Dedifferentiated amniotic fluid mesenchymal stem cell (primary cell): ENCODE data around the gene ARHGEF28.

ENCODE experiments used
- DNase-seq: peaks from one replicate; pipeline ENCODE4 v3.0.0-alpha.2; 2016; ENCODE audit errors: extremely low spot score

Gene ARHGEF28

DNA sequence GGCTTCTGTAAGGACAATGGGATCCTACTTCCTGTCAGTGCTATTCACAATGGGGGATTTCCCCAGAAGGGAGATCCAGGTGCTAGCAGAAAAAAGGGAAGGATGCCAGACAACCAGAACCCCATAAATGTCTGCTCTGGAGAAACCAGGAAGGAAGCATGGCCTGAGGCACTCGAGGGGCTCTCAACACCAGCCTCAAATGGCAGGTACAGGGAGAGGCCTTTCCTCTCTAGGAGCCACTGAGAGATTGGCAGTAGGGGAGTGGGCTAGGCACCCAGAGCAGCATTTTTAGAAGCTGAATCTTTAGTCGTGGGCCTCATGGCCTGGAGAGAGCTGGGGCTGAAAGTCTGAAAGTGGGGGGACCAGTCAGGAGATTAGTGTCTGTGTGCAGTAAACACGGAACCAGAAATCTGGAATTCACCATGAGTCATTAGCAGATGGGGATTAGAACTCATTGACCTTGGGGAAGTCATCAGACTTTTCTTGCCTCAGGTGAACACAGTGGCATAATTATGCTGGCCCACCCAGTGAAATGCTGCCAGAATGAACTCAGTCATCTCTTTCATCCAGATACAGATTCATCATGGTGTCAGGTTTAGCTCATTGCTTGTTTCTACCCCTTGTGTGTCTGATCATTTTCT lies 28.3 kb downstream of the ARHGEF28 start:
- DNase-seq: no peak

DNA sequence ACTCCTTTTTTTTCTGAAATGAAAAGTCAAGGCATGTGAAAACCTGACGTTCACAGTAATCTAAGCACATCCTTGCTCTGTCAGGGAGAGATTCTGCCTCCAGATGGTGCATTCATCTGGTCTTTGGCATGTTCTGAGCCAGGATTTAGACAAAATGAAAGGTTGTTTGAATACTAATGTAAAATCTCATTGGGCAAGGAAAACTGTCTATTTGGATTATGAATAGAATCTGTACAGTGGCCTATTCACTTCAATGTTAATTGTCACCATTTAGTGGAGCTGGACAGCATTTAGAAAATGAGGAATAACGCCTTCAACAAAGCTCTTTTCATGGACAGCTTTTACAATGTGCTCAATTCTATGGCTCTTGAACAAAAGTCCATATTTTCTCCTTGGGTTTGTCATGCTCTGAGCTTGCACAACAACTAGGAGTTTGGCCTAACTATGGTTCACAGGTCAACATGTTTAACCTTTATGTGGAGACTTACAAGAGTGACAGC lies 28.9 kb downstream of the ARHGEF28 start:
- DNase-seq: no peak

- DNase-seq: no peak
Measured at GRCh38 chr5:73655521-73656160, 29.6 kb downstream of the ARHGEF28 start.

DNA sequence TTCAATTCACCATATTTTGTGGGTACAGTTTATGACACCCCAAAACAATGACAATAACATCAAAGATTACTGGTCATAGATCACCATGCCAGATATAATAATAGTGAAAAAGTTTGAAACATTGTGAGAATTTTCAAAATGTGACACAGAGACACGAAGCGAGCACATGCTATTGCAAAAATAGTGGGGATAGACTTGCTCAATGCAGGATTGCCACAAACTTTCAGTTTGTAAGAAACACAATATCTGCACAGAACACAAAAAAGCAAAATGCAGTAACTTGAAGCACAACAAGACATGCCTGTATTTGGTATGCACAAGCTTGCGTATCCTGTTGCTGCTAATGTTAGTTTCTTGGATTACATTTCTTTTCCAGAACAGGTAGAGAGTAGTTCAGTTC lies 35.8 kb downstream of the ARHGEF28 start:
- no peak for DNase-seq

GRCh38 chr5:73663161-73663859 lies 37.3 kb downstream of the ARHGEF28 start:
- DNase-seq: no peak

DNA sequence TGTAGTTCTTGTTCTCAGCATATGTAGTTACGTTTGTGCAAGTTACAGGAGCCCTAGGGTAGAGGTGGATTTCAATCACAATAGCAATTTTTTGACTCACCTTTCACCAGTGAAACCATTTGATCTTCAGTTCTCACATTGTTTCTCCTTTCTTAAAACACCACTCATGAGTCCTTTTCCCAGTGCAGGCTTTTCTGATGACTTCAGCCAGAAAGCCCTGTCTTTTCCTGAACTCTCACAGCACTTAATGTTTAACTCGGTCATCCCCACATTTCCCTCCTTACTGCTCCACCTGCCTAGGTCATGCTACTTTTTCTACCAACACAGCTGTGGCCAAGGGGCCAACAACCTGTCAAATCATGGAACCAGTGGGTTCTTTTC lies 37.9 kb downstream of the ARHGEF28 start:
- no peak for DNase-seq

- no peak for DNase-seq
Measured at GRCh38 chr5:73664796-73665195, 38.8 kb downstream of the ARHGEF28 start.

DNA sequence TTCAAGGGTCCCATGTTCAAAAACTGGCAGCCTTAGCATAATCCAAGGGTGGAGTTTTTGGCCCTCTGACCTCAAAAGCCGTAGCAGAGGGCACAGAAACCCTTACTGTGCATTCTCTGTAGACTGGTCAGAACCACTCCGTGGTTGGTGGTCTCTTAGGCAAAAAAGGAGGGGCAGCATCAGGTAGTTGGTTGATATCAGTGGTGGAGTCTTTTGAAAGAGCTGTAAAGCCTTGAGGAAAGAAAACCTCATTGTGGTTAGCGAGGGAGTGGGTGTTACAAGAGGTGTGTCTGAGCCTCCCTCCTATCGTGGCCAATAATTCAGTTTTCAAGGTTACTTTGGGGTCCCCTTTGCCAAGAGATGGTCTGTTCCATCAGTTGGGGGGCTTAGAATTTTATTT lies 40.9 kb downstream of the ARHGEF28 start:
- no peak for DNase-seq

DNA sequence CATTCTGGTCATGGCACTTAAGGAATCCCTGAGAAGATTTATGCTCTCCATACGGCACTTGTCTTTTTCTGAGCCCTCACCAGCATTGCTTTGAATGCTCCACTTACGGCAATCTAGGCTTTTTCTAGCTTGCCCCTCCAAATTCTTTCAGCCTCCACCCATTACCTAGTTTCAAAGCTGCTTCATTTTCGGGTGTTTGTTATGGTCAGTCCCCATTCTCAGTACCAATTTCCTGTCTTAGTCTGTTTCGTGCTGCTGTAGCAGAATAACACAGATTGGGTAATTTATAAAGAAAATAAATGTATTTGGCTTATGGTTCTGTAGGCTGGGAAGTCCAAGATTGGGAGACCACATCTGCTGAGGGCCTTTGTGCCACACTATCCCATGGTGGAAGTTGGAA lies 42.0 kb downstream of the ARHGEF28 start:
- no peak for DNase-seq

- DNase-seq: no peak
Measured at GRCh38 chr5:73668486-73669111, 42.6 kb downstream of the ARHGEF28 start.

DNA sequence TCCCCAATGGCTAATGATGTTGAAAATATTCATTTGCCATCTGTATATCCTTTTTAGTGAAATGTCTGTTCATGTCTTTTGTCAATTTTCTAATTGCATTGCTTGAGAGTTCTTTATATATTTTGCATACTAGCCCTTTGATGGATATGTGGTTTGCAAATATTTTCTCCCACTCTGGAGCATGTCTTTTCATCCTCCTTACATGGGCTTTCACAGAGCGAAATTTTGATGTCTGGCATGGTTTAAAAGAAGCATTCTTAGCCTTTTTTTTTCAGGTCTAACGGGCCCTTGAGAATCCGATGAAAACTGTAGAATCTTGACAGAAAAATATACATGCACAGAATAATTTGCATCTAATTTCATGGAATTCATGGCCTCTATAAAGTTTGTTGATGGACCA lies 44.7 kb downstream of the ARHGEF28 start:
- DNase-seq: no peak

DNA sequence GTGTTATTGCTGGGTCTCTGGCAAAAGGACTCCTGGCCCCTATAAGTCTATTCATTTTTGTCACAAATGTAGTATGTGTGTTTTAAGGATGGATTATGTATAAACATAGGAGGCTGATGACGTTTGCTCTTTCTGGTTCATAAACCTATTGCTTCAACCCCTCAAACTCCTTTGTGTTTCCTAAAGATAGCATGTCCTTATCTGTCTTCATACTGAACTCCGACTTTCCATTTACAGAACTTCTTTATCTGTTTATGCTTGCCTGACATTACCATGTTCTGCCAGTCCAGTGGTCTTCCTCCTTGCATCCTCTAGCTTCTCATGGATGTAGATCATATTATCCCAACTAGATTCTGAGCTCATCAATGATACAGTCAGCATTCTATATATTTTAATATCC lies 46.1 kb downstream of the ARHGEF28 start:
- no peak for DNase-seq

DNA sequence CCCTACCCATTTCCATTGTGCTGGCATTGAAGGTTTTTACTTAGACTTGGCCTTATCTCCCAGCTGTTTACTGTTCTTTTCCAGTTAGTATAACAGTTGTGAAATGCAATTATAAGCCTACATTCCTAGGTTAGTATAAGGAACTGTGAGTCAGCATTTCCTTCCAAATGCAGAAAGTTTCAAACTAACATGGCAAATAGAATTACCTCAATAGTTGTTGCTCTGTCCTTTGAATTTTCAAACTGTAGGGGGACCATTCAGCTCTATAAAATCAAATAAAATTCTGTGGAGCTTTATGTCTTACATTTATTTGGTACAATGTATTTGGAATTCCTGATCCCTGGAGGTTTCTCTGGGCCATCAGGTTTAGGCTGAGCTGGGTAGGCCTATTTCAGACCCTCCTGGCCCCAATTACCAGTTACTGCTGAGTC lies 47.2 kb downstream of the ARHGEF28 start:
- DNase-seq: peak; percentile 93

- DNase-seq: no peak
Measured at GRCh38 chr5:73674669-73675004, 48.6 kb downstream of the ARHGEF28 start.

- no peak for DNase-seq
Measured at GRCh38 chr5:73678322-73678740, 52.3 kb downstream of the ARHGEF28 start.

DNA sequence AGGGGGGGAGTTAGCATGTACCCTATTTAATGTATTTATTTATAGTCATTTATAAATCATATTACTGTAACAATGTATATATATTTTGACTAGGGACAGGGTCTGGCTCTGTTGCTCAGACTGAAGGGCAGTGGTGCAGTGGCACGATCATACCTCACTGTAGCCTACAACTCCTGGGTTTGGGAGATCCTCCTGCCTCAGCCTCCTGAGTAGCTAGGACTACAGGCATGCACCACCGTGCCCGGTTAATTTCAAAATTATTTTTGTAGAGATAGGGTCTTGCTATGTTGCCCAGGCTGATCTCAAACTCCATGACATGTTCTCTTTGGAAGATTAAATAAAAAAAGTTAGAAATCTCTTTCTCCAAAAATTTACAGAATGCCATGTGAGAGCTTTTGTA lies 52.8 kb downstream of the ARHGEF28 start:
- no peak for DNase-seq

DNA sequence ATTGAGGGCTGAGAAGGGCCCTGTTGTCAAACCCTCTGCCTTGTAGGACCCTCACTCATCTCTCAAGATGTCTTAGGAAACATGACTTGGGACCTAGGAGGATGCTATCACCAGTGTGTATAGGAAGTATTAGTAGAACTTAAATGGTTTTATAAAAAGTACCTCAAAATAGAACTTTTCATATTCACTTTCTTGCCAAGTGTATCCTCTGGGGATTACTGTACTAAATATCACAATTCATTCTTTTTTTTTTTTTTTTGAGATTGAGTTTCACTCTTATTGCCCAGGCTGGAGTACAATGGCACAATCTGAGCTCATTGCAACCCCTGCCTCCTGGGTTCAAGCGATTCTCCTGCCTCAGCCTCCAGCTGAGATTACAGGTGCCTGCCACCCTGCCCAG lies 56.2 kb downstream of the ARHGEF28 start:
- DNase-seq: no peak

GRCh38 chr5:73684691-73685090 lies 58.7 kb downstream of the ARHGEF28 start:
- DNase-seq: no peak

- DNase-seq: no peak
Measured at GRCh38 chr5:73686912-73687311, 60.9 kb downstream of the ARHGEF28 start.

DNA sequence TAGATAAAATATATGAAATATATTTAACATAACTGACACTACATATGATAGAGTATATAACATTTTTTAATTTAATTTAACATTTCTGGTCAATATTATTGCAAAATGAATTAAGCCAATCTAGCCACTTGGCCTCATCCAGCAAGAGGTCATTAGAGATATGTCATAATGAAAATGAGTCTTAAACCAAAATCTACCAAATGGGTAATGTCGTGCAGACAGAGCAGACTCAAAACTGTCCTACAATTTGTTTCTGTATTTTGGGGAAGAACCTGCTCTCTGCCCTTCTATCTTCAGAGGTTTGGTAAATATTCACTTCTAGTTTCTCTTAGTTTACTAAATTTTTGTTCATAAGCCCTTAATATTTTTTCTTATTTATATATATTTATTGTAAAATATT lies 61.4 kb downstream of the ARHGEF28 start:
- no peak for DNase-seq

DNA sequence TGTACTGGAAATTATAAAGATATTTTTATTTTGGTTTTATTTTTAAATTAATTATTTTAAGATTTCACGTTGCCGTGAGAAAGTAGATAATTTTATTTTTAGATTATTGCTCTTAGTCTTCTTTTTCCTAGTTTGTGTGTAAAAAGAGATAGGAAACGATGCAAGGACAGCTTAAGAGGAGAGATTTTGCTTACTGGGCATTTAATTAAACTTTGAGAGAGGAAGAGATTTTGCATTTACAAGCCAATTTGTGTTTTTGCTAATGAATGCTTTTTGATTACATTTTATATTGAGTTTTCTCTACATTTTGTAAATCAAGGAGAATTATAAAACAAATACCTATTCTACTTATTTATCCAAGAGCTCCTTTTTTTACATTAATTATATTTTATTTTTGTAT lies 64.0 kb downstream of the ARHGEF28 start:
- DNase-seq: no peak

- no peak for DNase-seq
Measured at GRCh38 chr5:73691302-73692080, 65.5 kb downstream of the ARHGEF28 start.
